HCT116 (cell line): ENCODE data around the gene PPP6C. TPM values are rescaled to one million over a fixed set of nuclear protein-coding genes. Genes with fewer than 3 reads are reported as not detected.
A peak's percentile ranks its signal among the peaks of the same experiment; 100 is the strongest.

Experiments
- ATAC-seq: fragments of 200-7000 bp; cut with Tn5 transposase; 2 replicates; pipeline ENCODE4 v1.9.1; 2020; ENCODE audit warnings: mild to moderate bottlenecking, moderate library complexity
- BruUV-seq: library from RNA; stranded (reverse); fragments of 400-500 nt; replicated peaks from 2 replicates; lab custom pipeline; 2021; lab: Mats Ljungman, UMichigan
- CTCF ChIA-PET: fragments of 300-600 bp; sonication (Branson Sonifier 250); formaldehyde crosslinking; loops from one replicate; lab custom pipeline; 2021; ENCODE audit warnings: antibody characterized with exemption; lab: Charles Lee
- POLR2A ChIA-PET: fragments of 300-600, 350-600 bp; sonication (Branson Sonifier 250); formaldehyde crosslinking; loops from one replicate; lab custom pipeline; 2021; ENCODE audit warnings: antibody characterized with exemption; lab: Charles Lee
- RAD21 ChIA-PET, 2 experiments: fragments of 300-600 bp; sonication (Branson Sonifier 250); formaldehyde crosslinking; loops; one replicate each; lab custom pipeline; 2023; ENCODE audit warnings: low total read pairs in 2 of 2; ENCODE audit not compliant: uncharacterized antibody in 2 of 2, unreplicated experiment in 2 of 2, low non-redundant PET in 1 of 2; lab: Charles Lee
- DNase-seq: peaks from one replicate; pipeline ENCODE4 v3.0.0-alpha.2; 2010; ENCODE audit warnings: low read depth, low spot score
- H2AFZ ChIP-seq: fragments of 200-600 bp; shearing (Covaris generic), sonication (generic); 2 replicates; pipeline ENCODE4 v1.6.1; 2017; ENCODE audit warnings: low read depth, mixed run types, mixed read lengths, antibody characterized with exemption, low read length; ENCODE audit not compliant: poor library complexity, severe bottlenecking
- H3K27ac ChIP-seq: 2 replicates; pipeline ENCODE4 v1.5.1; 2012; ENCODE audit warnings: low read depth, low read length
- H3K27me3 ChIP-seq: fragments of 200-600 bp; sonication (generic); 2 replicates; pipeline ENCODE4 v1.6.1; 2016; ENCODE audit warnings: mixed run types, low read length, mixed read lengths; ENCODE audit not compliant: insufficient read depth
- H3K36me3 ChIP-seq, 2 experiments: fragments of 200-500 bp in 1 of 2; fragments of 200-600 bp in 1 of 2; sonication (Bioruptor generic) in 1 of 2; sonication (generic) in 1 of 2; 2 replicates each; pipeline versions ENCODE4 v1.5.1 to v1.6.1; 2014 to 2016; ENCODE audit warnings: low read length in 2 of 2, inconsistent platforms in 1 of 2, mixed read lengths in 1 of 2, mixed run types in 1 of 2; ENCODE audit not compliant: insufficient read depth in 2 of 2, control insufficient read depth in 1 of 2
- H3K4me1 ChIP-seq, 2 experiments: fragments of 200-600 bp in 1 of 2; sonication (generic) in 1 of 2; 2 replicates each; pipeline versions ENCODE4 v1.5.1 to v1.6.1; 2012 to 2017; ENCODE audit warnings: low read length in 2 of 2, inconsistent platforms in 1 of 2, mild to moderate bottlenecking in 1 of 2, mixed read lengths in 1 of 2, mixed run types in 1 of 2, moderate library complexity in 1 of 2; ENCODE audit not compliant: insufficient read depth in 2 of 2, control insufficient read depth in 1 of 2
- H3K4me2 ChIP-seq: fragments of 200-600 bp; sonication (generic); 2 replicates; pipeline ENCODE4 v1.6.1; 2017; ENCODE audit warnings: mixed run types, low read length, mixed read lengths
- H3K4me3 ChIP-seq, 2 experiments: fragments of 200-600 bp in 1 of 2; sonication (generic) in 1 of 2; replicated peaks in 1 of 2; 2 replicates each; pipeline ENCODE4 v1.5.1; 2011 to 2016; ENCODE audit warnings: low read length in 2 of 2, control low read depth in 1 of 2, low read depth in 1 of 2, mild to moderate bottlenecking in 1 of 2, mixed read lengths in 1 of 2, mixed run types in 1 of 2
- H3K79me2 ChIP-seq: fragments of 200-600 bp; sonication (generic); 2 replicates; pipeline ENCODE4 v1.6.1; 2017; ENCODE audit warnings: mild to moderate bottlenecking, mixed run types, low read length, moderate library complexity, mixed read lengths; ENCODE audit not compliant: insufficient read depth
- H3K9ac ChIP-seq: fragments of 200-600 bp; sonication (generic); 2 replicates; pipeline ENCODE4 v1.6.1; 2016; ENCODE audit warnings: low read length, mixed read lengths
- H3K9me2 ChIP-seq: fragments of 200-600 bp; sonication (generic), shearing (Covaris generic); 2 replicates; pipeline ENCODE4 v1.6.1; 2017; ENCODE audit warnings: mixed run types, mild to moderate bottlenecking, moderate library complexity; ENCODE audit not compliant: insufficient read depth
- H3K9me3 ChIP-seq, 2 experiments: fragments of 200-500 bp in 1 of 2; fragments of 200-600 bp in 1 of 2; sonication (Bioruptor generic) in 1 of 2; sonication (generic) in 1 of 2; 2 replicates each; pipeline ENCODE4 v1.6.1; 2014 to 2017; ENCODE audit warnings: low read length in 2 of 2, mixed read lengths in 2 of 2, inconsistent platforms in 1 of 2, low read depth in 1 of 2, mild to moderate bottlenecking in 1 of 2, mixed run types in 1 of 2, moderate library complexity in 1 of 2; ENCODE audit not compliant: control insufficient read depth in 1 of 2, insufficient read depth in 1 of 2
- H4K20me1 ChIP-seq: fragments of 200-600 bp; sonication (generic), shearing (Covaris generic); 2 replicates; pipeline ENCODE4 v1.6.1; 2017; ENCODE audit warnings: mixed run types, mild to moderate bottlenecking, moderate library complexity; ENCODE audit not compliant: insufficient read depth
- ATF3 ChIP-seq: IDR thresholded peaks from 2 replicates; pipeline ENCODE4 v1.6.1; 2012
- CBX3 ChIP-seq: IDR thresholded peaks from 2 replicates; pipeline ENCODE4 v1.6.1; 2012; ENCODE audit warnings: low read depth
- CEBPB ChIP-seq: IDR thresholded peaks from 2 replicates; pipeline ENCODE4 v1.6.1; 2012; ENCODE audit warnings: low read depth
- EGR1 ChIP-seq: IDR thresholded peaks from 2 replicates; pipeline ENCODE4 v1.6.1; 2012; ENCODE audit warnings: low read depth
- ELF1 ChIP-seq: IDR thresholded peaks from 2 replicates; pipeline ENCODE4 v1.6.1; 2012; ENCODE audit warnings: low read depth, borderline replicate concordance
- EZH2phosphoT487 ChIP-seq: fragments of 200-600 bp; IDR thresholded peaks from 2 replicates; pipeline ENCODE4 v1.6.1; 2018; ENCODE audit warnings: antibody characterized with exemption, borderline replicate concordance
- FOSL1 ChIP-seq: IDR thresholded peaks from 2 replicates; pipeline ENCODE4 v1.6.1; 2012; ENCODE audit warnings: low read depth
- JUND ChIP-seq: IDR thresholded peaks from 2 replicates; pipeline ENCODE4 v1.6.1; 2012
- MAX ChIP-seq: IDR thresholded peaks from 2 replicates; pipeline ENCODE4 v1.6.1; 2012
- POLR2A ChIP-seq: IDR thresholded peaks from 2 replicates; pipeline ENCODE4 v1.7.0; 2011; ENCODE audit warnings: borderline replicate concordance; ENCODE audit not compliant: insufficient read depth, insufficient read length; ENCODE audit errors: extremely low read depth
- POLR2AphosphoS5 ChIP-seq: IDR thresholded peaks from 2 replicates; pipeline ENCODE4 v1.6.1; 2011; ENCODE audit warnings: mild to moderate bottlenecking, low read depth, low read length, moderate library complexity
- RAD21 ChIP-seq: IDR thresholded peaks from 2 replicates; pipeline ENCODE4 v1.6.1; 2012; ENCODE audit warnings: low read depth, mild to moderate bottlenecking
- SP1 ChIP-seq: IDR thresholded peaks from 2 replicates; pipeline ENCODE4 v1.6.1; 2012; ENCODE audit warnings: low read depth
- SRF ChIP-seq: IDR thresholded peaks from 2 replicates; pipeline ENCODE4 v1.6.1; 2012; ENCODE audit warnings: low read depth
- TCF7L2 ChIP-seq: IDR thresholded peaks from 2 replicates; pipeline ENCODE4 v1.7.0; 2011; ENCODE audit warnings: borderline replicate concordance, inconsistent platforms; ENCODE audit not compliant: insufficient read depth, insufficient read length; ENCODE audit errors: extremely low read depth
- YY1 ChIP-seq: IDR thresholded peaks from 2 replicates; pipeline ENCODE4 v1.6.1; 2011; ENCODE audit warnings: low read length, low read depth, moderate library complexity, mild to moderate bottlenecking; ENCODE audit not compliant: insufficient replicate concordance; ENCODE audit errors: extremely low read depth
- intact Hi-C: fragments of 100-400 bp; cut with micrococcal nuclease; formaldehyde crosslinking; loops from 2 replicates; pipeline ENCODE4 v1.10.0; 2022
- total RNA-seq: library from RNA; stranded (reverse); gene quantifications from one replicate; pipeline ENCODE4 v1.2.1, GENCODE V29; 2021; ENCODE audit not compliant: unreplicated experiment

Gene PPP6C
- total RNA-seq, 1 experiment from 2014 or later, result 35.4 TPM

- ChIA-PET RAD21 (no interaction called here), CTCF (no interaction called here)
- no peak overlapping the region for H3K4me3 ChIP-seq
- H3K9me3 ChIP-seq, result no peaks in the 10 kb centered on the region
- peaks cover 8 to 13% of the 10 kb centered on the region in 2 experiments; a peak in 3 of 4 replicates for H3K4me1 ChIP-seq
- no peaks in the 10 kb centered on the region for H3K9me2 ChIP-seq
- no peak for DNase-seq
- H3K27me3 ChIP-seq, result no peaks in the 10 kb centered on the region
- no peak overlapping the region for H2AFZ ChIP-seq
- peaks cover 8 to 21% of the 10 kb centered on the region in 2 experiments; a peak in 3 of 4 replicates for H3K36me3 ChIP-seq
- BruUV-seq, result TSS peak; percentile 2
- no peak overlapping the region for H3K4me2 ChIP-seq
- no peak for TF ChIP-seq RAD21
- no peak for TF ChIP-seq JUND
- no peak for TF ChIP-seq TCF7L2
- TF ChIP-seq FOSL1, result no peak
- no peak for TF ChIP-seq ATF3
- no peak for TF ChIP-seq YY1
- TF ChIP-seq SRF, result no peak
- no peak for TF ChIP-seq CEBPB
- TF ChIP-seq EGR1, result no peak
- TF ChIP-seq POLR2A, result no peak
- no peak for TF ChIP-seq POLR2AphosphoS5
- no peak for TF ChIP-seq MAX
- TF ChIP-seq SP1, result no peak
- no peak for TF ChIP-seq CBX3
- TF ChIP-seq EZH2phosphoT487, result no peak
- no peak for TF ChIP-seq ELF1
- TF ChIP-seq, all 23 proteins: peak for 0
- intact Hi-C loops, result no loop called here
- no peak for ATAC-seq
- H3K27ac ChIP-seq, result no peak overlapping the region
- POLR2A ChIA-PET, result no interaction called here
- H3K9ac ChIP-seq, result no peak overlapping the region
- peaks cover 19% of the 10 kb centered on the region for H3K79me2 ChIP-seq
- H4K20me1 ChIP-seq, result no peaks in the 10 kb centered on the region
Measured at GRCh38 chr9:125202846-125203618, 13.4 kb upstream of the PPP6C start.
